ENCODE results near the gene LRRC61. TPM values are rescaled to one million over a fixed set of nuclear protein-coding genes. Genes with fewer than 3 reads are reported as not detected.
"Not testable (repeated sequence)": the region's sequence is repeated elsewhere in the genome, so short reads cannot be mapped to it uniquely, and the experiment has no call there.

The LRRC61 gene
- total RNA-seq, 4 donors from 2014 or later = 7.1 to 25.1 (median 14.0) TPM

GRCh38 chr7:150285849-150286754 is 37.1 kb upstream of the LRRC61 start:
- H3K4me3 ChIP-seq, H3K36me3 ChIP-seq, H3K9me3 ChIP-seq, H3K27me3 ChIP-seq, H3K4me1 ChIP-seq, H3K27ac ChIP-seq: not testable (repeated sequence)
- 9 to 19% methylated on average over 9 to 10 of the region's 16 CpGs for WGBS, 2 donors (ENCODE audit: low coverage in 1 of 2)
- ATAC-seq = peak; percentile 83
- TF ChIP-seq CTCF (IDR thresholded peaks at IDR 0.05) = peak; percentile 31 to 76 (median 70)

- H3K27ac ChIP-seq, H3K9me3 ChIP-seq, H3K36me3 ChIP-seq, H3K27me3 ChIP-seq, H3K4me3 ChIP-seq, ATAC-seq, H3K4me1 ChIP-seq: not testable (repeated sequence)
- WGBS, 2 donors (ENCODE audit: low coverage in 1 of 2) = 74 to 80% methylated on average over 1 to 3 of the region's 7 CpGs
These were observed 35.3 kb upstream of the LRRC61 start for GRCh38 chr7:150287815-150288214.

- H3K4me1 ChIP-seq, H3K9me3 ChIP-seq, H3K36me3 ChIP-seq, ATAC-seq, H3K27ac ChIP-seq, H3K4me3 ChIP-seq, H3K27me3 ChIP-seq: not testable (repeated sequence)
- 89% methylated on average over 3 of the region's 6 CpGs; no CpG with 5 or more reads in 1 of the 2 donors for WGBS, 2 donors (ENCODE audit: low coverage in 1 of 2)
These were observed 34.3 kb upstream of the LRRC61 start for GRCh38 chr7:150288816-150289215.

- not testable (repeated sequence) for H3K27ac ChIP-seq, H3K4me1 ChIP-seq, H3K36me3 ChIP-seq, ATAC-seq, H3K9me3 ChIP-seq, H3K27me3 ChIP-seq, H3K4me3 ChIP-seq
- WGBS, 2 donors (ENCODE audit: low coverage in 1 of 2) = 41 to 53% methylated on average over 4 of the region's 6 CpGs
These were observed 32.8 kb upstream of the LRRC61 start for GRCh38 chr7:150290317-150290716.

- H3K27me3 ChIP-seq, ATAC-seq, H3K27ac ChIP-seq, H3K4me1 ChIP-seq, H3K4me3 ChIP-seq, H3K9me3 ChIP-seq, H3K36me3 ChIP-seq: not testable (repeated sequence)
- WGBS, 2 donors (ENCODE audit: low coverage in 1 of 2) = 86 to 90% methylated on average over 2 to 7 of the region's 8 CpGs
These were observed 28.1 kb upstream of the LRRC61 start for GRCh38 chr7:150295027-150295426.

- H3K9me3 ChIP-seq, H3K36me3 ChIP-seq, H3K4me3 ChIP-seq, H3K27me3 ChIP-seq, H3K4me1 ChIP-seq, H3K27ac ChIP-seq: not testable (repeated sequence)
- ATAC-seq = peak; percentile 69
- no CpG with 5 or more reads among the region's 8 CpGs for whole genome bisulfite sequencing, 2 donors (ENCODE audit: low coverage in 1 of 2)
These were observed 27.5 kb upstream of the LRRC61 start for GRCh38 chr7:150295614-150296013.

GRCh38 chr7:150296802-150297201 is 26.4 kb upstream of the LRRC61 start:
- not testable (repeated sequence) for H3K27me3 ChIP-seq, H3K27ac ChIP-seq, H3K36me3 ChIP-seq, H3K9me3 ChIP-seq, ATAC-seq, H3K4me3 ChIP-seq, H3K4me1 ChIP-seq
- WGBS, 2 donors (ENCODE audit: low coverage in 1 of 2) = 40% methylated on average over 1 of the region's 10 CpGs; no CpG with 5 or more reads in 1 of the 2 donors

- H3K4me1 ChIP-seq, H3K4me3 ChIP-seq, H3K27ac ChIP-seq, H3K9me3 ChIP-seq, H3K27me3 ChIP-seq, ATAC-seq, H3K36me3 ChIP-seq: not testable (repeated sequence)
These were observed 25.2 kb upstream of the LRRC61 start for GRCh38 chr7:150297978-150298377.

- H3K27ac ChIP-seq, H3K36me3 ChIP-seq, ATAC-seq, H3K4me1 ChIP-seq, H3K27me3 ChIP-seq, H3K4me3 ChIP-seq, H3K9me3 ChIP-seq: not testable (repeated sequence)
- 33% methylated on average over 1 of the region's 1 CpG; no CpG with 5 or more reads in 1 of the 2 donors for WGBS, 2 donors (ENCODE audit: low coverage in 1 of 2)
These were observed 20.2 kb upstream of the LRRC61 start for GRCh38 chr7:150302908-150303310.

GRCh38 chr7:150304499-150305258 is 18.5 kb upstream of the LRRC61 start:
- not testable (repeated sequence) for H3K4me3 ChIP-seq, H3K27me3 ChIP-seq, H3K27ac ChIP-seq, H3K4me1 ChIP-seq, H3K9me3 ChIP-seq, H3K36me3 ChIP-seq
- 74 to 88% methylated on average over 3 of the region's 8 CpGs for WGBS, 2 donors (ENCODE audit: low coverage in 1 of 2)
- peak; percentile 13 for ATAC-seq

GRCh38 chr7:150305259-150305902 is 17.8 kb upstream of the LRRC61 start:
- H3K4me1 ChIP-seq, H3K36me3 ChIP-seq, H3K27me3 ChIP-seq, H3K4me3 ChIP-seq, H3K9me3 ChIP-seq, H3K27ac ChIP-seq: not testable (repeated sequence)
- 86 to 88% methylated on average over 4 to 10 of the region's 11 CpGs for WGBS, 2 donors (ENCODE audit: low coverage in 1 of 2)
- ATAC-seq = peak; percentile 10

GRCh38 chr7:150305903-150306284 is 17.3 kb upstream of the LRRC61 start:
- H3K36me3 ChIP-seq, H3K27ac ChIP-seq, H3K4me1 ChIP-seq, H3K27me3 ChIP-seq, H3K4me3 ChIP-seq, H3K9me3 ChIP-seq, ATAC-seq: not testable (repeated sequence)
- WGBS, 2 donors (ENCODE audit: low coverage in 1 of 2) = 64 to 82% methylated on average over 2 of the region's 2 CpGs

Data from gastroesophageal sphincter (tissue), 4 donors.